ENCODE results near the gene YY1. TPM values are rescaled to one million over a fixed set of nuclear protein-coding genes. Genes with fewer than 3 reads are reported as not detected.

YY1 gene
- total and polyA plus RNA-seq, 2 donors from 2014 or later, result 34.2 to 60.4 TPM

GRCh38 chr14:100313464-100314230 lies 74.7 kb downstream of the YY1 start:
- DNase-seq (no peak), FAIRE-seq (no peak)
- Histone ChIP-seq H3K36me3 (ENCODE audit: control insufficient read depth in 2 of 3, insufficient read depth in 3 of 3, low read length in 3 of 3) (no peaks in the 10 kb centered on the region), H3K27me3 (ENCODE audit: control insufficient read depth, insufficient read depth, low read length) (no peaks in the 10 kb centered on the region), H3K4me3 (ENCODE audit: low read length in 3 of 3) (no peak overlapping the region), H3K4me1 (ENCODE audit: control insufficient read depth in 2 of 3, insufficient read depth in 2 of 3, low read depth in 1 of 3, low read length in 3 of 3) (peaks cover 0 to 3% (median 0%) of the 10 kb centered on the region in 3 donors), H3K27ac (ENCODE audit: low read depth in 2 of 2, low read length in 2 of 2) (no peak overlapping the region), H3K9ac (ENCODE audit: low read length in 3 of 3) (no peak overlapping the region), H3K9me3 (ENCODE audit: control insufficient read depth in 2 of 3, insufficient read depth in 1 of 3, low read length in 3 of 3) (no peaks in the 10 kb centered on the region)
- TF ChIP-seq CTCF (IDR thresholded peaks at IDR 0.05; ENCODE audit: borderline replicate concordance, extremely low read depth, insufficient read depth), result no peak
- intact Hi-C loops (cut with DNase I), result no loop called here

GRCh38 chr14:100314724-100315123 lies 75.8 kb downstream of the YY1 start:
- Histone ChIP-seq H3K27ac (ENCODE audit: low read depth in 2 of 2, low read length in 2 of 2) (no peak overlapping the region), H3K4me3 (ENCODE audit: low read length in 3 of 3) (no peak overlapping the region), H3K27me3 (ENCODE audit: control insufficient read depth, insufficient read depth, low read length) (no peaks in the 10 kb centered on the region), H3K36me3 (ENCODE audit: control insufficient read depth in 2 of 3, insufficient read depth in 3 of 3, low read length in 3 of 3) (no peaks in the 10 kb centered on the region), H3K9ac (ENCODE audit: low read length in 3 of 3) (no peak overlapping the region), H3K9me3 (ENCODE audit: control insufficient read depth in 2 of 3, insufficient read depth in 1 of 3, low read length in 3 of 3) (no peaks in the 10 kb centered on the region), H3K4me1 (ENCODE audit: control insufficient read depth in 2 of 3, insufficient read depth in 2 of 3, low read depth in 1 of 3, low read length in 3 of 3) (peaks cover 0 to 3% (median 0%) of the 10 kb centered on the region in 3 donors)
- FAIRE-seq (no peak), DNase-seq (no peak)
- intact Hi-C loops (cut with DNase I), result no loop called here
- TF ChIP-seq CTCF (IDR thresholded peaks at IDR 0.05; ENCODE audit: borderline replicate concordance, extremely low read depth, insufficient read depth), result no peak

GRCh38 chr14:100317389-100317788 lies 78.4 kb downstream of the YY1 start:
- FAIRE-seq, result no peak

More at GRCh38 chr14:100317389-100317788, 78.4 kb downstream of the YY1 start:
- Histone ChIP-seq H3K27ac (ENCODE audit: low read depth in 2 of 2, low read length in 2 of 2) (no peak overlapping the region), H3K4me1 (ENCODE audit: control insufficient read depth in 2 of 3, insufficient read depth in 2 of 3, low read depth in 1 of 3, low read length in 3 of 3) (peaks cover 0 to 3% (median 0%) of the 10 kb centered on the region in 3 donors), H3K36me3 (ENCODE audit: control insufficient read depth in 2 of 3, insufficient read depth in 3 of 3, low read length in 3 of 3) (no peaks in the 10 kb centered on the region), H3K9ac (ENCODE audit: low read length in 3 of 3) (no peak overlapping the region), H3K4me3 (ENCODE audit: low read length in 3 of 3) (no peak overlapping the region), H3K27me3 (ENCODE audit: control insufficient read depth, insufficient read depth, low read length) (no peaks in the 10 kb centered on the region), H3K9me3 (ENCODE audit: control insufficient read depth in 2 of 3, insufficient read depth in 1 of 3, low read length in 3 of 3) (no peaks in the 10 kb centered on the region)
- DNase-seq, result no peak
- TF ChIP-seq CTCF (IDR thresholded peaks at IDR 0.05; ENCODE audit: borderline replicate concordance, extremely low read depth, insufficient read depth), result no peak
- intact Hi-C loops (cut with DNase I), result no loop called here
